ENCODE measurements around the gene OCLN.
"Not testable (repeated sequence)": the region's sequence is repeated elsewhere in the genome, so short reads cannot be mapped to it uniquely, and the experiment has no call there.

OCLN gene

GRCh38 chr5:69606839-69607238 lies 114.2 kb downstream of the OCLN start:
- H3K9me3 ChIP-seq (ENCODE audit: insufficient read depth, low read length, severe bottlenecking); H3K4me1 ChIP-seq (ENCODE audit: insufficient read depth, low read length); H3K79me2 ChIP-seq (ENCODE audit: insufficient read depth, low read length); H4K20me1 ChIP-seq (ENCODE audit: insufficient read depth, low read length); H3K4me3 ChIP-seq (ENCODE audit: low read depth in 1 of 2, low read length in 2 of 2); H3K4me2 ChIP-seq (ENCODE audit: insufficient read depth, low read length); DNase-seq; H3K36me3 ChIP-seq (ENCODE audit: insufficient read depth, low read length); H3K27ac ChIP-seq (ENCODE audit: low read length); H2AFZ ChIP-seq (ENCODE audit: low read depth, low read length); H3K27me3 ChIP-seq (ENCODE audit: insufficient read depth, low read length, poor library complexity); H3K9ac ChIP-seq (ENCODE audit: low read depth, low read length); ATAC-seq (ENCODE audit: insufficient read depth, low read depth): not testable (repeated sequence)

All from DND-41 (cell line).